IMR-90 (cell line): ENCODE results near the gene ATG10. TPM values are rescaled to one million over a fixed set of nuclear protein-coding genes. Genes with fewer than 3 reads are reported as not detected.

ENCODE experiments used
- ATAC-seq: fragments of 200-7000 bp; cut with Tn5 transposase; 2 replicates; pipeline ENCODE4 v1.9.1; 2020; ENCODE audit warnings: low read depth, mild to moderate bottlenecking, moderate library complexity
- BruUV-seq: library from RNA; stranded (reverse); fragments of 400-500 nt; replicated peaks from 2 replicates; lab custom pipeline; 2021; lab: Mats Ljungman, UMichigan
- CTCF ChIA-PET: fragments of 300-600 bp; formaldehyde crosslinking; extraction: SDS; loops from one replicate; lab custom pipeline; 2021; ENCODE audit warnings: antibody characterized with exemption; lab: Yijun Ruan, JAX
- POLR2A ChIA-PET: fragments of 300-600 bp; sonication (Branson Sonifier 250); formaldehyde crosslinking; loops from one replicate; lab custom pipeline; 2022; ENCODE audit warnings: antibody characterized with exemption; ENCODE audit not compliant: unreplicated experiment; lab: Charles Lee
- DNase-seq: peaks from one replicate; pipeline ENCODE4 v3.0.0; 2013
- H2AFZ ChIP-seq: replicated peaks from 2 replicates; pipeline ENCODE3; 2013; ENCODE audit warnings: low read length, mild to moderate bottlenecking; ENCODE audit not compliant: poor library complexity
- H2AK5ac ChIP-seq: 2 replicates; pipeline ENCODE4 v1.6.1; 2013; ENCODE audit warnings: low read depth, low read length, inconsistent platforms
- H2AK9ac ChIP-seq: replicated peaks from 2 replicates; pipeline ENCODE3; 2013; ENCODE audit warnings: mild to moderate bottlenecking, low read depth, low read length, moderate library complexity; ENCODE audit not compliant: poor library complexity
- H2BK120ac ChIP-seq: 2 replicates; pipeline ENCODE4 v1.6.1; 2013; ENCODE audit warnings: low read depth, low read length, inconsistent platforms
- H2BK15ac ChIP-seq: 3 replicates; pipeline ENCODE4 v1.6.1; 2013; ENCODE audit warnings: low read depth, low read length, inconsistent platforms
- H2BK20ac ChIP-seq: 2 replicates; pipeline ENCODE4 v1.6.1; 2013; ENCODE audit warnings: low read depth, mild to moderate bottlenecking, inconsistent platforms, low read length, moderate library complexity
- H2BK5ac ChIP-seq: 2 replicates; pipeline ENCODE4 v1.6.1; 2013; ENCODE audit warnings: mild to moderate bottlenecking, low read depth, low read length, inconsistent platforms; ENCODE audit not compliant: poor library complexity, severe bottlenecking
- H3K14ac ChIP-seq: replicated peaks from 2 replicates; pipeline ENCODE4 v1.6.1; 2013; ENCODE audit warnings: low read depth, low read length, inconsistent platforms
- H3K18ac ChIP-seq: 2 replicates; pipeline ENCODE4 v1.6.1; 2013; ENCODE audit warnings: low read depth, low read length, control low read depth
- H3K23ac ChIP-seq: 2 replicates; pipeline ENCODE4 v1.6.1; 2013; ENCODE audit warnings: low read depth, low read length, inconsistent platforms
- H3K27ac ChIP-seq: 2 replicates; pipeline ENCODE4 v1.5.1; 2013; ENCODE audit warnings: mild to moderate bottlenecking, control low read depth, low read length; ENCODE audit not compliant: insufficient read depth
- H3K27me3 ChIP-seq: 2 replicates; pipeline ENCODE4 v1.6.1; 2013; ENCODE audit warnings: low read length; ENCODE audit not compliant: control insufficient read depth, insufficient read depth
- H3K36me3 ChIP-seq: 2 replicates; pipeline ENCODE4 v1.6.1; 2013; ENCODE audit warnings: low read length, mixed read lengths; ENCODE audit not compliant: control insufficient read depth, insufficient read depth
- H3K4ac ChIP-seq: 2 replicates; pipeline ENCODE4 v1.6.1; 2013; ENCODE audit warnings: low read depth, low read length, inconsistent platforms
- H3K4me1 ChIP-seq: 2 replicates; pipeline ENCODE4 v1.6.1; 2013; ENCODE audit warnings: low read length, mixed read lengths; ENCODE audit not compliant: control insufficient read depth, insufficient read depth
- H3K4me2 ChIP-seq: 2 replicates; pipeline ENCODE4 v1.6.1; 2013; ENCODE audit warnings: low read depth, mild to moderate bottlenecking, control low read depth, low read length, moderate library complexity
- H3K4me3 ChIP-seq: 2 replicates; pipeline ENCODE4 v1.5.1; 2013; ENCODE audit warnings: low read depth, mild to moderate bottlenecking, control low read depth, low read length, moderate library complexity; ENCODE audit not compliant: insufficient read depth
- H3K56ac ChIP-seq: 2 replicates; pipeline ENCODE4 v1.6.1; 2013; ENCODE audit warnings: low read length, inconsistent platforms; ENCODE audit not compliant: insufficient read depth; ENCODE audit errors: extremely low read depth
- H3K79me1 ChIP-seq, 2 experiments: 2 replicates each; pipeline ENCODE4 v1.6.1; 2013; ENCODE audit warnings: low read length in 2 of 2, inconsistent platforms in 1 of 2, low read depth in 1 of 2
- H3K9ac ChIP-seq: 2 replicates; pipeline ENCODE4 v1.6.1; 2013; ENCODE audit warnings: low read depth, low read length, control low read depth
- H3K9me1 ChIP-seq: 2 replicates; pipeline ENCODE4 v1.6.1; 2013; ENCODE audit warnings: low read length, inconsistent platforms; ENCODE audit not compliant: insufficient read depth
- H3K9me3 ChIP-seq: 2 replicates; pipeline ENCODE4 v1.6.1; 2013; ENCODE audit warnings: low read length; ENCODE audit not compliant: control insufficient read depth, insufficient read depth
- H4K20me1 ChIP-seq: 2 replicates; pipeline ENCODE4 v1.6.1; 2013; ENCODE audit warnings: low read length, inconsistent platforms; ENCODE audit not compliant: insufficient read depth
- H4K5ac ChIP-seq: 2 replicates; pipeline ENCODE4 v1.6.1; 2013; ENCODE audit warnings: mild to moderate bottlenecking, low read depth, low read length, control low read depth
- H4K8ac ChIP-seq, 2 experiments: 2 replicates each; pipeline ENCODE4 v1.6.1; 2013; ENCODE audit warnings: low read depth in 2 of 2, low read length in 2 of 2, control low read depth in 1 of 2, inconsistent platforms in 1 of 2
- H4K91ac ChIP-seq: 2 replicates; pipeline ENCODE4 v1.6.1; 2013; ENCODE audit warnings: low read depth, low read length, inconsistent platforms; ENCODE audit not compliant: insufficient read depth
- BHLHE40 ChIP-seq: fragments of 150-350 bp; IDR thresholded peaks from 2 replicates; pipeline ENCODE4 v1.6.1; 2016; ENCODE audit warnings: mild to moderate bottlenecking, low read depth, low read length
- CEBPB ChIP-seq: IDR thresholded peaks from 2 replicates; pipeline ENCODE4 v1.6.1; 2012; ENCODE audit warnings: low read depth, low read length, improper control_type of control experiment
- CHD1 ChIP-seq: IDR thresholded peaks from 2 replicates; pipeline ENCODE4 v1.6.1; 2012; ENCODE audit warnings: low read depth, low read length, improper control_type of control experiment
- FOS ChIP-seq: fragments of 150-350 bp; IDR thresholded peaks from 2 replicates; pipeline ENCODE4 v1.6.1; 2016; ENCODE audit warnings: low read depth, low read length
- MAFK ChIP-seq: IDR thresholded peaks from 2 replicates; pipeline ENCODE4 v1.6.1; 2012; ENCODE audit warnings: low read depth, low read length, improper control_type of control experiment
- MXI1 ChIP-seq: IDR thresholded peaks from 2 replicates; pipeline ENCODE4 v1.6.1; 2012; ENCODE audit warnings: low read depth, mild to moderate bottlenecking, low read length, moderate library complexity, borderline replicate concordance
- NFE2L2 ChIP-seq: fragments of 150-350 bp; IDR thresholded peaks from 2 replicates; pipeline ENCODE4 v1.6.1; 2016; ENCODE audit warnings: low read depth, mild to moderate bottlenecking, low read length
- RAD21 ChIP-seq: IDR thresholded peaks from 2 replicates; pipeline ENCODE4 v1.6.1; 2012; ENCODE audit warnings: low read length, improper control_type of control experiment
- RCOR1 ChIP-seq: IDR thresholded peaks from 2 replicates; pipeline ENCODE4 v1.6.1; 2012; ENCODE audit warnings: mild to moderate bottlenecking, low read length, improper control_type of control experiment; ENCODE audit not compliant: insufficient replicate concordance
- RFX5 ChIP-seq: IDR thresholded peaks from 2 replicates; pipeline ENCODE4 v1.8.0; 2012; ENCODE audit warnings: low read depth, mild to moderate bottlenecking, low read length, moderate library complexity
- WGBS, 2 experiments: methylation state at CpG; one replicate each; pipeline versions ENCODE4 v1.1.5 to v1.1.7; 2013; ENCODE audit warnings: missing lambda C conversion rate in 2 of 2; ENCODE audit not compliant: insufficient read length in 1 of 2; ENCODE audit errors: extremely low coverage in 2 of 2; 5-methylcytosine and 5-hydroxymethylcytosine counted together
- dilution Hi-C: fragments of 300-500 bp; cut with HindIII; formaldehyde crosslinking; loops from one replicate; pipeline ENCODE4 v1.14.3; 2018; ENCODE audit warnings: low sequenced_read_pairs; ENCODE audit not compliant: unreplicated experiment
- in situ Hi-C: fragments of 300-500 bp; cut with MboI; formaldehyde crosslinking; loops from 3 replicates; pipeline ENCODE4 v1.14.3; 2019; ENCODE audit warnings: low sequenced_read_pairs, inconsistent platforms, mixed read lengths
- intact Hi-C: fragments of 100-400 bp; cut with micrococcal nuclease; formaldehyde crosslinking; loops from 2 replicates; pipeline ENCODE4 v1.10.0; 2022
- polyA plus RNA-seq, 3 experiments: library from polyadenylated mRNA; depleted of rRNA; stranded (reverse); fragments of >200 nt; gene quantifications; 2 replicates each; pipeline ENCODE4 v1.2.3, GENCODE V29; 2012; ENCODE audit warnings: low replicate concordance in 1 of 3
- total RNA-seq: library from RNA; depleted of rRNA; stranded (reverse); fragments of >200 nt; gene quantifications from 2 replicates; pipeline ENCODE4 v1.2.3, GENCODE V29; 2012
- TF ChIP-seq, protein P1 (sequence below): fragments of 150-350 bp; IDR thresholded peaks from 2 replicates; pipeline ENCODE4 v1.6.1; 2017; ENCODE audit warnings: mild to moderate bottlenecking, antibody characterized with exemption, low read length, low read depth
- TF ChIP-seq, protein P2 (sequence below): conservative IDR thresholded peaks from 2 replicates; pipeline ENCODE4 v1.5.1; 2012; ENCODE audit warnings: mild to moderate bottlenecking, low read depth, low read length, improper control_type of control experiment
- TF ChIP-seq, protein P3 (sequence below): fragments of 150-350 bp; IDR thresholded peaks from 2 replicates; pipeline ENCODE4 v1.6.1; 2016; ENCODE audit warnings: low read depth, mild to moderate bottlenecking, low read length, moderate library complexity, borderline replicate concordance

The ATG10 gene
- total and polyA plus RNA-seq, 2 of the 4 experiments (the other 2 are of a cell fraction): 3.4 to 8.1 TPM

DNA sequence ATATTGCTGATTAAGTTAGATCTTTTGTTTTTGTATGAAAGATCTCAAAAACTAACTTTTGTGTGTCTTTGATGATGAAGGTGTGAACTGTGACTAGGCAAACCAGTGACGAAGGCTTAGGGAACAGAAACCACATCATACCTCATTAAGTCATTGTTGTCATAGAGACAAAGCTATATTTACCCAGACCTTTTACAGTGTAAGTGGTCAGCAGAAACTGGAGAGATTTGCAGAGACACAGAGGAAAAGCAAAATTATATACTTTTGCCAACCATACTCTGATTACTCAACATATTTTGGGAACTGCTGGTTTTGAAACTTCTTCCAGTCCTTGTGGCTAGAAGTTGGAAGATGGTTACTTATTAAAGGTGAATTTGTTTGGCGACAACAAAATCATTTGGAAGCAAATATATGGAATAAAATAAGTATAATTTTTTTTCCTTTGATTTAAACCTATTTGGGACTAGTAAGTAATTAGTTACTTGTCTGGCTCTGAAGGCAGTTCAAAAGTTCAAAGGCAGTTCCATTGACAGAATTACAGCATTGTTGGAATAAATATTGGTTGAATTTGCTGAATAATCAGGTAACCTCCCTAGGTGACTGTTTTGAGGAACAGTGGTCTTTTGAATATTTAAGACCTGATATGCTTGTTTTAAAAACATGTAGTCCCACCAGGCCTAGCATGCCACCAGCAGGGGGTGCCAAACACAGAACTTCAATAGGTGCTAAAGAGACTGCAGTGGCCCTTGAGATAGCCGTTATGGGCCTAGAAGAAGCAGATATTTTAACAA is 202.5 kb downstream of the ATG10 start (continued):
- TF ChIP-seq CHD1 (no peak), BHLHE40 (no peak)

DNA sequence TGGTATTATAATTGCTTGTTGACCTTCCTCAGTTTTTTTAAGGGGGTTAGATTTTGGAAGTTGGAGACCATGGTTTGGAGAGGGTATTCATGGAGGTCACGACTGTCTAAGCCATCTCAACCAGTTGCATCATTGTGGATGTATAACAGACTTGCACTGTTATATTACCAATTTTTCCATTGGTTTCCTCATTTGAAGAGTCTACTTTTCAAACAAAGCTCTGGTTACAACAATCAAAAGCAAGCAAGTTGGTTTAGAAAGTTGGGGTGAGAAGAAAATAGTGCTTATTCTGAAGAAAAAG is 203.0 kb downstream of the ATG10 start:
- Histone ChIP-seq H3K79me1 (no peaks in the 10 kb centered on the region), H3K9ac (no peak overlapping the region), H4K20me1 (no peaks in the 10 kb centered on the region), H3K14ac (no peak overlapping the region), H3K4ac (no peak overlapping the region), H2BK120ac (no peak overlapping the region), H2AFZ (no peak overlapping the region), H3K27ac (no peak overlapping the region), H3K36me3 (no peaks in the 10 kb centered on the region), H3K27me3 (no peaks in the 10 kb centered on the region), H4K8ac (no peak overlapping the region), H2BK15ac (no peak overlapping the region), H2BK20ac (no peak overlapping the region), H4K5ac (no peak overlapping the region), H2AK5ac (no peak overlapping the region), H2BK5ac (no peak overlapping the region), H2AK9ac (no peak overlapping the region), H4K91ac (no peak overlapping the region), H3K4me3 (no peak overlapping the region), H3K56ac (no peak overlapping the region), H3K4me1 (peaks cover 2% of the 10 kb centered on the region; the same call in 1 of the 2 replicates), H3K23ac (no peak overlapping the region), H3K18ac (no peak overlapping the region), H3K4me2 (no peak overlapping the region), H3K9me1 (0 out of 2 replicates have a peak, but pooled peaks cover 2% of the 10 kb centered on the region), H3K9me3 (no peaks in the 10 kb centered on the region)
- ChIA-PET POLR2A (no interaction called here), CTCF (no interaction called here)
- no peak for ATAC-seq
- BruUV-seq: no TSS peak
- WGBS, 2 experiments: no CpG with 5 or more reads among the region's 1 CpG
- dilution Hi-C loops: no loop called here
- in situ Hi-C loops: loop anchor here (25.0 kb wide), 2 partner anchors 413 to 663 kb away; partner anchors contain the start of gene SSBP2
- DNase-seq: no peak
- intact Hi-C loops: loop anchor here (1.0 kb wide), 1 partner anchor 50 kb away; no protein-coding TSS in a partner anchor
- TF ChIP-seq CEBPB (no peak), FOS (no peak), RFX5 (no peak), RCOR1 (no peak), MXI1 (no peak), NFE2L2 (no peak), MAFK (no peak), RAD21 (no peak), BHLHE40 (no peak)
- TF ChIP-seq, protein P1, sequence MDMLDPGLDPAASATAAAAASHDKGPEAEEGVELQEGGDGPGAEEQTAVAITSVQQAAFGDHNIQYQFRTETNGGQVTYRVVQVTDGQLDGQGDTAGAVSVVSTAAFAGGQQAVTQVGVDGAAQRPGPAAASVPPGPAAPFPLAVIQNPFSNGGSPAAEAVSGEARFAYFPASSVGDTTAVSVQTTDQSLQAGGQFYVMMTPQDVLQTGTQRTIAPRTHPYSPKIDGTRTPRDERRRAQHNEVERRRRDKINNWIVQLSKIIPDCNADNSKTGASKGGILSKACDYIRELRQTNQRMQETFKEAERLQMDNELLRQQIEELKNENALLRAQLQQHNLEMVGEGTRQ: no peak
- TF ChIP-seq, protein P2, sequence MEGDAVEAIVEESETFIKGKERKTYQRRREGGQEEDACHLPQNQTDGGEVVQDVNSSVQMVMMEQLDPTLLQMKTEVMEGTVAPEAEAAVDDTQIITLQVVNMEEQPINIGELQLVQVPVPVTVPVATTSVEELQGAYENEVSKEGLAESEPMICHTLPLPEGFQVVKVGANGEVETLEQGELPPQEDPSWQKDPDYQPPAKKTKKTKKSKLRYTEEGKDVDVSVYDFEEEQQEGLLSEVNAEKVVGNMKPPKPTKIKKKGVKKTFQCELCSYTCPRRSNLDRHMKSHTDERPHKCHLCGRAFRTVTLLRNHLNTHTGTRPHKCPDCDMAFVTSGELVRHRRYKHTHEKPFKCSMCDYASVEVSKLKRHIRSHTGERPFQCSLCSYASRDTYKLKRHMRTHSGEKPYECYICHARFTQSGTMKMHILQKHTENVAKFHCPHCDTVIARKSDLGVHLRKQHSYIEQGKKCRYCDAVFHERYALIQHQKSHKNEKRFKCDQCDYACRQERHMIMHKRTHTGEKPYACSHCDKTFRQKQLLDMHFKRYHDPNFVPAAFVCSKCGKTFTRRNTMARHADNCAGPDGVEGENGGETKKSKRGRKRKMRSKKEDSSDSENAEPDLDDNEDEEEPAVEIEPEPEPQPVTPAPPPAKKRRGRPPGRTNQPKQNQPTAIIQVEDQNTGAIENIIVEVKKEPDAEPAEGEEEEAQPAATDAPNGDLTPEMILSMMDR: no peak
- TF ChIP-seq, protein P3, sequence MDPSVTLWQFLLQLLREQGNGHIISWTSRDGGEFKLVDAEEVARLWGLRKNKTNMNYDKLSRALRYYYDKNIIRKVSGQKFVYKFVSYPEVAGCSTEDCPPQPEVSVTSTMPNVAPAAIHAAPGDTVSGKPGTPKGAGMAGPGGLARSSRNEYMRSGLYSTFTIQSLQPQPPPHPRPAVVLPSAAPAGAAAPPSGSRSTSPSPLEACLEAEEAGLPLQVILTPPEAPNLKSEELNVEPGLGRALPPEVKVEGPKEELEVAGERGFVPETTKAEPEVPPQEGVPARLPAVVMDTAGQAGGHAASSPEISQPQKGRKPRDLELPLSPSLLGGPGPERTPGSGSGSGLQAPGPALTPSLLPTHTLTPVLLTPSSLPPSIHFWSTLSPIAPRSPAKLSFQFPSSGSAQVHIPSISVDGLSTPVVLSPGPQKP: no peak
